ENCODE measurements around the gene GOLGA6L2. TPM values are rescaled to one million over a fixed set of nuclear protein-coding genes. Genes with fewer than 3 reads are reported as not detected.

The GOLGA6L2 gene
- total RNA-seq, 1 donor from 2014 or later: not detected

- Histone ChIP-seq H3K27me3 (ENCODE audit: insufficient read depth, low read length) (no peaks in the 10 kb centered on the region), H4K20me1 (ENCODE audit: insufficient read depth, low read length) (no peaks in the 10 kb centered on the region), H3K9ac (ENCODE audit: low read length) (no peak overlapping the region), H3K4me1 (ENCODE audit: insufficient read depth, low read length) (no peaks in the 10 kb centered on the region), H3K9me3 (ENCODE audit: insufficient read depth, low read depth, low read length) (no peaks in the 10 kb centered on the region), H3K4me2 (ENCODE audit: low read length) (no peak overlapping the region), H3K4me3 (ENCODE audit: insufficient read depth, low read depth, low read length) (no peak overlapping the region), H2AFZ (ENCODE audit: low read depth, low read length) (no peak overlapping the region), H3K36me3 (ENCODE audit: insufficient read depth, low read length) (no peaks in the 10 kb centered on the region), H3K27ac (ENCODE audit: low read depth, low read length) (no peak overlapping the region), H3K79me2 (ENCODE audit: insufficient read depth, low read length) (no peaks in the 10 kb centered on the region)
- Mint-ChIP-seq H3K9me3 (ENCODE audit: unreplicated experiment) (peaks cover 2% of the 10 kb centered on the region), H3K4me1 (ENCODE audit: low read depth, unreplicated experiment) (peaks cover 8% of the 10 kb centered on the region), H3K36me3 (ENCODE audit: low read depth, unreplicated experiment) (no peaks in the 10 kb centered on the region), H3K4me3 (ENCODE audit: unreplicated experiment) (no peak overlapping the region), H3K27ac (ENCODE audit: unreplicated experiment) (no peak overlapping the region), H3K27me3 (ENCODE audit: low read depth, unreplicated experiment) (peaks cover 2% of the 10 kb centered on the region)
- FAIRE-seq: no peak
- no peak for DNase-seq (ENCODE audit: low read depth)
- no peak for TF ChIP-seq CTCF (IDR thresholded peaks at IDR 0.05; ENCODE audit: insufficient read depth, low read depth, low read length)
- no peak for TF ChIP-seq EZH2 (IDR thresholded peaks at IDR 0.05; ENCODE audit: insufficient read depth, low read length)
Observed at GRCh38 chr15:23395832-23396231, 51.2 kb downstream of the GOLGA6L2 start.

GRCh38 chr15:23395030-23395692 lies 51.9 kb downstream of the GOLGA6L2 start:
- Histone ChIP-seq H3K79me2 (ENCODE audit: insufficient read depth, low read length) (no peaks in the 10 kb centered on the region), H4K20me1 (ENCODE audit: insufficient read depth, low read length) (no peaks in the 10 kb centered on the region), H3K4me2 (ENCODE audit: low read length) (no peak overlapping the region), H3K27me3 (ENCODE audit: insufficient read depth, low read length) (no peaks in the 10 kb centered on the region), H3K9me3 (ENCODE audit: insufficient read depth, low read depth, low read length) (no peaks in the 10 kb centered on the region), H3K27ac (ENCODE audit: low read depth, low read length) (no peak overlapping the region), H2AFZ (ENCODE audit: low read depth, low read length) (no peak overlapping the region), H3K4me1 (ENCODE audit: insufficient read depth, low read length) (no peaks in the 10 kb centered on the region), H3K36me3 (ENCODE audit: insufficient read depth, low read length) (no peaks in the 10 kb centered on the region), H3K9ac (ENCODE audit: low read length) (no peak overlapping the region), H3K4me3 (ENCODE audit: insufficient read depth, low read depth, low read length) (no peak overlapping the region)
- Mint-ChIP-seq H3K27ac (ENCODE audit: unreplicated experiment) (no peak overlapping the region), H3K27me3 (ENCODE audit: low read depth, unreplicated experiment) (peaks cover 2% of the 10 kb centered on the region), H3K36me3 (ENCODE audit: low read depth, unreplicated experiment) (no peaks in the 10 kb centered on the region), H3K4me1 (ENCODE audit: low read depth, unreplicated experiment) (peaks cover 8% of the 10 kb centered on the region), H3K4me3 (ENCODE audit: unreplicated experiment) (no peak overlapping the region), H3K9me3 (ENCODE audit: unreplicated experiment) (peaks cover 2% of the 10 kb centered on the region)
- FAIRE-seq: no peak
- no peak for DNase-seq (ENCODE audit: low read depth)
- no peak for TF ChIP-seq EZH2 (IDR thresholded peaks at IDR 0.05; ENCODE audit: insufficient read depth, low read length)
- no peak for TF ChIP-seq CTCF (IDR thresholded peaks at IDR 0.05; ENCODE audit: insufficient read depth, low read depth, low read length)

Other genes starting within 250 kb of the GOLGA6L2 start
- not detected in 2 replicates for gene GOLGA6L26, start 113.0 kb downstream of the GOLGA6L2 start, total RNA-seq
- 0.14 and 0.26 TPM in 2 replicates for gene GOLGA8S, start 92.5 kb downstream of the GOLGA6L2 start, total RNA-seq
- not detected in 2 replicates for gene MKRN3, start 118.4 kb upstream of the GOLGA6L2 start, total RNA-seq
- gene MAGEL2, start 200.6 kb upstream of the GOLGA6L2 start, total RNA-seq: 8.1 and 8.6 TPM in 2 replicates
- gene NDN, start 240.1 kb upstream of the GOLGA6L2 start, total RNA-seq: 59.5 and 61.6 TPM in 2 replicates

All from astrocyte (in vitro differentiated cells and primary cell).